HG03457 (cell line): ENCODE results near the gene MCM8.

Experiments
- ATAC-seq: cut with Tn5 transposase; IDR thresholded peaks from one replicate; pipeline ENCODE4 v1.9.1; 2021; ENCODE audit warnings: moderate number of reproducible peaks; ENCODE audit not compliant: unreplicated experiment

The MCM8 gene

DNA sequence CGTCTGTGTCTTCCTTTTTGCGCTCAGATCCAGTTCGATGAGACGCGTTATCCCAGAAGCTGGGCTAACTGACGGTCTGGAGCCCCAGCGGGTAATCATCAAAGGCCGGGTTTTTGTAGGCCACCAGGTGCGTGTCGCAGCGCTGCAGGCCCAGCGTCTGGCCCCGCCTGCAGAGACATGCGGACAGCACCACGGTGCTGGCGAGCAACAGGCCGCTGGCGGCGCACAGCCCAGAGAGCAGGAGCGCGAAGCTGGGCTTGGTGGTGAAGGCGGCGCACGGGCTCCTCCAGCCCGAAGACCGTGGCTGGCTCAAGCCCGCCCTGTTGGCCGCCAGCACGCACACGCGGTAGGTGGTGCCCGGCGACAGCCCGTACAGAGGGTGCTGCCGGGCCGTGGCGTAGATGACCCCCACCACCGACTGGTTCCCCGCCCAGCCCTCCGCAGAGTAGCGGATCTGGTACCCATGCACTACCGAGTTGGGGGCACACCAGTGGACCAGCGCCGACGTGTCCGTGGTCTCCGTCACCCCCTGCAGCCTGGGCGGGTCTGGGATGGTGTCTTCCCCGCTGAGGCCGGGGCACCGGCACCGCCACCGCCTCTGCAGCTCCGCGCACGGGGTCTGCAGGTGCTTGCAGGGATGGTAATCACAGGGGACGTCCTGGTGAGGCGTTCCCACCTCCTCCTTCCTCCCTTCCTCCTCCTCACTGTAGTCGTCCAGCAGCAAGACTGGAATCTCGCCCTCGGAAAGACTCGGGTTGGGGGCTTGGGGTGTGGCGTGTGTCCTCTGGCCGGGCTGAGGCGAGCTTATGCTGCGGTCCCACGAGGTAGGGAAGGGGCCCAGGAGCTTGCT is 90.7 kb downstream of the MCM8 start:
- no peak for ATAC-seq

DNA sequence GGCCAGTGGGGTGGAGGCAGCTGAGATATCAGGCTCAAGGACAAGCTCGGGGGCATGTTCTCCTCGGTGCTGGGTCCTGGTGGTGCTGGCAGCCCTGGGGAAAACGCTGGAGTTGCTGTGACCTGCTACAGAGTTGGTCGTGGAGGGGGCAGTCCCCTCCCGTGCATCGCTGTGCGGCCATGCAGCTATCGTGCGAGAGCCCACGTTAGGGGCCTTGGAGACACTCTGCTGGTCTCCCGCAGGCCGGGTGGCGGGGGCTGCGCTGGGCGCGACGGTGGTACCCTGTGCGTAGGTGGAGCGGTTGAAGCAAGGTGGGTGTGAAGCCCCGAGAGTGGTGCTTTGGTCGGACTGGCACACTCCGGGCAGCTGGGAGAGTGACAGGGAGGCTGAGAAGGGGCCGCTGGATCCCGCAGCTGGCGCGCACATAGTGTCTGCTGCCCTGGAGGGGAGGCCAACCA is 91.4 kb downstream of the MCM8 start:
- ATAC-seq: no peak

DNA sequence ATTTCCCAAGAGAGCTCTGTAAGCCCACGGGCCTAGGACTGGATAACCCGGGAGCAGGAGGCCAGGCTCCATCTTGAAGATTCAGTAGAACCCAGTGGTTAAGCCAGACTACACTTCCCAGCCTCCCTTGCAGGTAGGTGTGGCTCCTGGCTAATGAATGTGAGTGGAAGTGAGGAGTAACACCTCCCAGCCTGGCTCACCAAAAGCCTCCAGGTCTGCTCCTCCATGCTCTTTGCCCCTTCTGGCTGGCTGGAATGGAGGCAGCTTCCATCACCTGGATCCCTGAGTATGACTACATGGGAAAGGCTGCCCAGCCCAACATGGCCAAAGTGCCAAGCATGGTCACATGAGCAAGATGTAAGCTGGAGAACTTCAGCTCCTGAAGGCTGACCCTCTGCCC is 93.7 kb downstream of the MCM8 start:
- ATAC-seq: no peak

DNA sequence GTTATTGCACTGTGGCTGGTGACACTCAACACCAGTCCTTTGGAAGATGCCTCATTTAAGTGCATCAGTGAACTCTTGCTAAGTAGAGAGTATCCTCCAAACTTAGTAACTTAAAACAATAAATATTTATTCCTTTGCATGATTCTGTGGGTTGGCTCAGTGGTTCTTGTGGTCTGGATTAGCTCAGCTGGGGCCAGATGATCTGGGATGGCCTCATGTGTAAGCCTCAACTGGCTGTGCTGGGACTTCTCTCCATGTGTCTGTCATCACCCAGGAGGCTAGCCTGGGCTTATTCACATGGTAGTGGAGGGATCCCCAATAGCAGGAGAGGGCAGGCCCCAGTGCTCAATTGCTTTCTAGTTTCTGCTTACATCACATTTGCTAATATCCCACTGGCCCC is 95.1 kb downstream of the MCM8 start:
- no peak for ATAC-seq

DNA sequence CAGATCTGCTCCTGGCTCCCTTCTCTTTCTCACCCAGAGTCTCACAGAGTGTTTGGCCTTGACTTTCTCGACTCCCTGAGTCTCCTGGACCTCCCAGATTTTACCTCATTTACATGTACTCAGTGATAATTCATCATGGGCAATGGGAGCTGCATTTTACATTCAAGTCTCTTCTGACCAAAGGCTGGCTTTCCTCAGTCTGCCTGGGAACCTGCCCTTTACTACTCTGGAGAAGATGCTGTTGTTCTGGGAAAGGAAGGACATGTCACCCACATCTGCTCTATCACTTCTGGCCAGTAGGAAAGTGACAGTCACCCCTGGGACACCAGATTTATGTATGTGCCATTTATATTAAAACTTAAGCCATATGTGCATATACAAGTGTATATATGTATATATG is 96.0 kb downstream of the MCM8 start:
- no peak for ATAC-seq

DNA sequence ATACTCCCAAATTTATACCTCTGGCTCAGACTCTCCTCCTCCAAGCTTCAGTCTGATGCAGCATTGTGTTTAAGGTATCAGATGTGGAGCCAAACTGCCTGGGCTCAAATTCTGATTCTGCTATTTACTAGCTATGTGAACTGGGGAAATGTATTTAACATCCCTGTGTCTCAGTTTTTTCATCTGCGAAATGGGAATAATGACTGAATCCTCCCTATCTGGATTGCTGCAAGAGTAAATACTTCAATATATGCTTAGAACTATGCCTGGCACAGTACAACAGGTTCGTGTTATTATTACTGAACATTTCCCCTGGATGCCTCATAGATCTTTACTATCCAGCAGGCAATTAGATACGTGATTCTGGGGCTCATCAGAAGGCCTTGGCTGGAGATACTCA is 97.9 kb downstream of the MCM8 start:
- no peak for ATAC-seq
